GM12878 (cell line): ENCODE results near the gene KCNQ1. TPM values are rescaled to one million over a fixed set of nuclear protein-coding genes. Genes with fewer than 3 reads are reported as not detected.

Experiments used
- ATAC-seq: fragments of 200-7000 bp; cut with Tn5 transposase; 3 replicates; pipeline ENCODE4 v1.9.1; 2020; ENCODE audit warnings: mild to moderate bottlenecking, moderate library complexity
- BruUV-seq: library from RNA; stranded (reverse); fragments of 400-500 nt; replicated peaks from 2 replicates; lab custom pipeline; 2021; lab: Mats Ljungman, UMichigan
- CTCF ChIA-PET: fragments of 300-600 bp; sonication (Branson Sonifier 250); formaldehyde crosslinking; extraction: SDS; loops from one replicate; lab custom pipeline; 2021; ENCODE audit warnings: inconsistent platforms; lab: Yijun Ruan, JAX
- POLR2A ChIA-PET: fragments of 350-600 bp; formaldehyde crosslinking; extraction: SDS; loops from one replicate; lab custom pipeline; 2021; ENCODE audit warnings: inconsistent platforms; lab: Charles Lee
- RAD21 ChIA-PET: fragments of 300-600 bp; sonication (Branson Sonifier 250); formaldehyde crosslinking; loops from one replicate; lab custom pipeline; 2023; ENCODE audit warnings: antibody characterized with exemption; ENCODE audit not compliant: unreplicated experiment; lab: Charles Lee
- SMC1A ChIA-PET: fragments of 300-600 bp; sonication (Branson Sonifier 250); formaldehyde crosslinking; loops from one replicate; lab custom pipeline; 2023; ENCODE audit not compliant: unreplicated experiment, uncharacterized antibody; lab: Charles Lee
- DNase-seq: peaks from one replicate; pipeline ENCODE4 v3.0.0-alpha.2; 2011; ENCODE audit warnings: low read depth, low spot score
- FAIRE-seq: peaks from 3 replicates; lab custom pipeline; 2011; peaks lifted over from hg19 to GRCh38; lab: Jason Lieb, UNC
- H2AFZ ChIP-seq: 2 replicates; pipeline ENCODE4 v1.6.0; 2011; ENCODE audit warnings: low read depth, low read length, control low read depth; ENCODE audit not compliant: control insufficient read depth
- H3K27ac ChIP-seq: 2 replicates; pipeline ENCODE4 v1.5.1; 2011; ENCODE audit warnings: control low read depth; ENCODE audit not compliant: control insufficient read depth, insufficient read depth
- H3K27me3 ChIP-seq, 2 experiments: replicated peaks in 1 of 2; 2 replicates each; pipeline versions ENCODE4 v1.6.0 to v1.6.1; 2011; ENCODE audit warnings: low read length in 1 of 2; ENCODE audit not compliant: control insufficient read depth in 2 of 2, insufficient read depth in 2 of 2
- H3K36me3 ChIP-seq, 2 experiments: 2 replicates each; pipeline ENCODE4 v1.5.1; 2011; ENCODE audit warnings: low read length in 1 of 2; ENCODE audit not compliant: control insufficient read depth in 2 of 2, insufficient read depth in 2 of 2
- H3K4me1 ChIP-seq: 2 replicates; pipeline ENCODE4 v1.6.1; 2011; ENCODE audit warnings: mild to moderate bottlenecking, low read length, moderate library complexity, mixed read lengths; ENCODE audit not compliant: control insufficient read depth, insufficient read depth
- H3K4me2 ChIP-seq: 2 replicates; pipeline ENCODE4 v1.6.0; 2011; ENCODE audit warnings: control low read depth; ENCODE audit not compliant: control insufficient read depth, insufficient read depth
- H3K4me3 ChIP-seq: fragments of 200-600 bp; sonication (generic); 2 replicates; pipeline ENCODE4 v1.5.1; 2016
- H3K79me2 ChIP-seq: 2 replicates; pipeline ENCODE4 v1.6.0; 2011; ENCODE audit warnings: low read length; ENCODE audit not compliant: control insufficient read depth, insufficient read depth
- H3K9ac ChIP-seq: 2 replicates; pipeline ENCODE4 v1.8.0; 2011; ENCODE audit warnings: low read length, control low read depth, mixed read lengths; ENCODE audit not compliant: control insufficient read depth, insufficient read depth
- H3K9me3 ChIP-seq: replicated peaks from 3 replicates; pipeline ENCODE4 v1.5.1; 2011; ENCODE audit warnings: mild to moderate bottlenecking, low read length; ENCODE audit not compliant: control insufficient read depth, insufficient read depth
- H4K20me1 ChIP-seq: 2 replicates; pipeline ENCODE4 v1.6.0; 2011; ENCODE audit not compliant: control insufficient read depth, insufficient read depth
- CBX5 ChIP-seq: sonication (generic); IDR thresholded peaks from 2 replicates; pipeline ENCODE4 v1.6.1; 2016; ENCODE audit warnings: low read depth, moderate library complexity, mild to moderate bottlenecking, inconsistent platforms
- CUX1 ChIP-seq: IDR thresholded peaks from 2 replicates; pipeline ENCODE4 v1.6.1; 2012; ENCODE audit warnings: improper control_type of control experiment, low read depth, low read length; ENCODE audit not compliant: insufficient replicate concordance
- FOXK2 ChIP-seq: fragments of 450-650 bp; IDR thresholded peaks from 2 replicates; pipeline ENCODE4 v1.6.1; 2017; ENCODE audit warnings: mild to moderate bottlenecking, moderate library complexity
- IRF4 ChIP-seq: IDR thresholded peaks from 2 replicates; pipeline ENCODE4 v1.6.1; 2011; ENCODE audit warnings: low read depth, low read length
- NFIC ChIP-seq: IDR thresholded peaks from 2 replicates; pipeline ENCODE4 v1.6.1; 2012; ENCODE audit warnings: low read depth, mild to moderate bottlenecking, inconsistent platforms, low read length, moderate library complexity
- NFYA ChIP-seq: IDR thresholded peaks from 2 replicates; pipeline ENCODE4 v1.6.1; 2011; ENCODE audit warnings: low read depth, mild to moderate bottlenecking, low read length, improper control_type of control experiment, borderline replicate concordance
- PKNOX1 ChIP-seq: fragments of 450-650 bp; IDR thresholded peaks from 2 replicates; pipeline ENCODE4 v1.6.1; 2016; ENCODE audit warnings: mild to moderate bottlenecking
- RELA ChIP-seq: fragments of 450-650 bp; IDR thresholded peaks from 2 replicates; pipeline ENCODE4 v1.8.0; 2014; ENCODE audit warnings: borderline replicate concordance; ENCODE audit not compliant: partially characterized antibody
- RELB ChIP-seq: fragments of 450-650 bp; IDR thresholded peaks from 2 replicates; pipeline ENCODE4 v1.6.1; 2017; ENCODE audit warnings: low read depth, mild to moderate bottlenecking, moderate library complexity
- RFX5 ChIP-seq: IDR thresholded peaks from 2 replicates; pipeline ENCODE4 v1.6.1; 2011; ENCODE audit warnings: low read depth, low read length, improper control_type of control experiment
- TBL1XR1 ChIP-seq: IDR thresholded peaks from 2 replicates; pipeline ENCODE4 v1.6.1; 2012; ENCODE audit warnings: low read depth, low read length, improper control_type of control experiment
- ZNF274 ChIP-seq: IDR thresholded peaks from one replicate; pipeline ENCODE4 v1.8.0; 2011; ENCODE audit not compliant: insufficient read length, insufficient read depth
- WGBS: methylation state at CpG from one replicate; pipeline ENCODE4 v1.1.6; 2016; ENCODE audit warnings: low lambda C conversion rate; ENCODE audit not compliant: insufficient replicate concordance, insufficient coverage; ENCODE audit errors: missing lambda C conversion rate; 5-methylcytosine and 5-hydroxymethylcytosine counted together
- in situ Hi-C: fragments of 300-500 bp; cut with MboI; formaldehyde crosslinking; loops from 9 replicates; pipeline ENCODE4 v1.14.3; 2018; ENCODE audit warnings: mixed read lengths
- intact Hi-C: fragments of 100-400 bp; cut with micrococcal nuclease; formaldehyde crosslinking; loops from one replicate; pipeline ENCODE4 v1.14.2; 2022; ENCODE audit not compliant: unreplicated experiment
- polyA plus RNA-seq, 11 experiments: library from polyadenylated mRNA; depleted of rRNA in 4 of 11; unstranded in 6 of 11; stranded (reverse) in 5 of 11; fragments of >200 nt; fragmentation: Nextera tagmentation in 4 of 11; fragmentation: Illumina TruSeq in 1 of 11; extraction: Ambion mirVana in 4 of 11; extraction: Trizol in 1 of 11; gene quantifications; 1 replicate in 1 of 11; 2 replicates in 10 of 11; pipeline versions ENCODE4 v1.2.1 to v1.2.3, GENCODE V29; 2011 to 2016; ENCODE audit warnings: inconsistent platforms in 2 of 11, missing spikeins in 2 of 11, low read depth in 1 of 11
- total RNA-seq, 4 experiments: library from RNA; depleted of rRNA in 3 of 4; stranded (reverse); fragments of >200 nt in 3 of 4; fragmentation: Illumina TruSeq in 1 of 4; extraction: Trizol in 1 of 4; gene quantifications; 2 replicates each; pipeline versions ENCODE4 v1.2.1 to v1.2.3, GENCODE V29; 2013 to 2021

The KCNQ1 gene
- total and polyA plus RNA-seq, 10 of the 15 experiments (the other 5 are each of a cell fraction or from before 2014, with no cell fraction given) = 0.03 to 0.15 (median 0.12) TPM; not detected in 7

GRCh38 chr11:2413742-2414579 is 30.8 kb upstream of the KCNQ1 start:
- no peak for ATAC-seq
- Histone ChIP-seq H2AFZ (no peak overlapping the region), H3K9ac (no peak overlapping the region)
- 53% methylated on average over 35 of the region's 43 CpGs for WGBS
- in situ Hi-C loops = no loop called here
- TF ChIP-seq CUX1 = no peak
- no peak for TF ChIP-seq NFIC
- no peak for TF ChIP-seq IRF4
- no peak for TF ChIP-seq RELA
- TF ChIP-seq PKNOX1 = no peak
- no peak for TF ChIP-seq CBX5
- TF ChIP-seq FOXK2 = no peak
- no peak for TF ChIP-seq RFX5
- no peak for TF ChIP-seq NFYA
- no peak for TF ChIP-seq ZNF274
- TF ChIP-seq TBL1XR1 = no peak
- TF ChIP-seq RELB = no peak
- TF ChIP-seq, all 136 proteins: peak for 0
- intact Hi-C loops = no loop called here
- Histone ChIP-seq H3K4me2 (no peak overlapping the region), H3K4me1 (no peaks in the 10 kb centered on the region), H3K4me3 (no peak overlapping the region), H3K9me3 (no peaks in the 10 kb centered on the region), H3K27ac (no peak overlapping the region), H3K27me3 (no peaks in the 10 kb centered on the region), H4K20me1 (no peaks in the 10 kb centered on the region), H3K36me3 (no peaks in the 10 kb centered on the region), H3K79me2 (no peaks in the 10 kb centered on the region)
- no TSS peak for BruUV-seq
- POLR2A ChIA-PET = no interaction called here
- RAD21 ChIA-PET = no interaction called here
- CTCF ChIA-PET = no interaction called here
- no peak for DNase-seq
- SMC1A ChIA-PET = no interaction called here
- FAIRE-seq = no peak
